HepG2 (cell line): ENCODE data around the gene OR7G1. TPM values are rescaled to one million over a fixed set of nuclear protein-coding genes. Genes with fewer than 3 reads are reported as not detected.
A peak's percentile ranks its signal among the peaks of the same experiment; 100 is the strongest.

Source experiments
- FIP1L1 ChIP-seq: fragments of 200-400 bp; formaldehyde crosslinking; IDR thresholded peaks from 2 replicates; pipeline ENCODE4 v1.6.1; 2018; ENCODE audit warnings: low read depth, mild to moderate bottlenecking, low read length, moderate library complexity, borderline replicate concordance; ENCODE audit not compliant: insufficient read depth
- HNRNPK ChIP-seq: fragments of 200-400 bp; formaldehyde crosslinking; IDR thresholded peaks from 2 replicates; pipeline ENCODE4 v1.6.1; 2018; ENCODE audit warnings: low read length, low read depth, moderate library complexity, mild to moderate bottlenecking; ENCODE audit not compliant: poor library complexity, severe bottlenecking
- ZNF224 ChIP-seq: sonication (generic); formaldehyde crosslinking; IDR thresholded peaks from 2 replicates; pipeline ENCODE4 v1.5.0; 2020; ENCODE audit warnings: mild to moderate bottlenecking, missing genetic modification reagents
- ZNF274 ChIP-seq: sonication (generic); formaldehyde crosslinking; IDR thresholded peaks from 2 replicates; pipeline ENCODE4 v1.5.1; 2020; ENCODE audit warnings: mild to moderate bottlenecking, missing genetic modification reagents
- ZNF546 ChIP-seq: sonication (generic); formaldehyde crosslinking; conservative IDR thresholded peaks from 2 replicates; pipeline ENCODE4 v1.8.1; 2023; ENCODE audit warnings: mild to moderate bottlenecking, missing genetic modification reagents
- ZNF562 ChIP-seq: sonication (generic); formaldehyde crosslinking; IDR thresholded peaks from 2 replicates; pipeline ENCODE4 v1.8.0; 2022; ENCODE audit warnings: missing genetic modification reagents, borderline replicate concordance
- polyA plus RNA-seq, 8 experiments: library from polyadenylated mRNA; depleted of rRNA in 3 of 8; stranded (reverse) in 7 of 8; unstranded in 1 of 8; fragments of >200 nt; fragmentation: Illumina TruSeq in 4 of 8; extraction: Trizol in 4 of 8; gene quantifications; 2 replicates each; pipeline versions ENCODE4 v1.2.1 to v1.2.3, GENCODE V29; 2011 to 2016; ENCODE audit warnings: low read depth in 4 of 8, missing spikeins in 1 of 8, mixed read lengths in 1 of 8; ENCODE audit not compliant: insufficient read depth in 1 of 8
- total RNA-seq, 5 experiments: library from RNA; depleted of rRNA; stranded (reverse); fragments of >200 nt; fragmentation: Illumina TruSeq; extraction: Trizol; gene quantifications; 2 replicates each; pipeline ENCODE4 v1.2.3, GENCODE V29; 2016; ENCODE audit warnings: low read depth in 1 of 5
- TF ChIP-seq, protein P1 (sequence below), 2 experiments: fragments of 450-650 bp in 1 of 2; sonication (generic) in 1 of 2; formaldehyde crosslinking in 1 of 2; IDR thresholded peaks; 2 replicates each; pipeline versions ENCODE4 v1.6.1 to v1.8.0; 2016 to 2022; ENCODE audit warnings: antibody characterized with exemption in 1 of 2, mild to moderate bottlenecking in 1 of 2, missing genetic modification reagents in 1 of 2
- TF ChIP-seq, protein P2 (sequence below): IDR thresholded peaks from 2 replicates; pipeline ENCODE4 v1.6.1; 2016; ENCODE audit warnings: control low read depth
- TF ChIP-seq, protein P3 (sequence below): sonication (generic); formaldehyde crosslinking; IDR thresholded peaks from 2 replicates; pipeline ENCODE4 v1.4.0; 2020; ENCODE audit warnings: missing genetic modification reagents
- TF ChIP-seq, protein P4 (sequence below): sonication (generic); formaldehyde crosslinking; IDR thresholded peaks from 2 replicates; pipeline ENCODE4 v1.4.0; 2020; ENCODE audit warnings: missing genetic modification reagents

OR7G1 gene
- total and polyA plus RNA-seq, 2 of the 13 experiments (the other 11 are each of a cell fraction or from before 2014, with no cell fraction given), result not detected

DNA sequence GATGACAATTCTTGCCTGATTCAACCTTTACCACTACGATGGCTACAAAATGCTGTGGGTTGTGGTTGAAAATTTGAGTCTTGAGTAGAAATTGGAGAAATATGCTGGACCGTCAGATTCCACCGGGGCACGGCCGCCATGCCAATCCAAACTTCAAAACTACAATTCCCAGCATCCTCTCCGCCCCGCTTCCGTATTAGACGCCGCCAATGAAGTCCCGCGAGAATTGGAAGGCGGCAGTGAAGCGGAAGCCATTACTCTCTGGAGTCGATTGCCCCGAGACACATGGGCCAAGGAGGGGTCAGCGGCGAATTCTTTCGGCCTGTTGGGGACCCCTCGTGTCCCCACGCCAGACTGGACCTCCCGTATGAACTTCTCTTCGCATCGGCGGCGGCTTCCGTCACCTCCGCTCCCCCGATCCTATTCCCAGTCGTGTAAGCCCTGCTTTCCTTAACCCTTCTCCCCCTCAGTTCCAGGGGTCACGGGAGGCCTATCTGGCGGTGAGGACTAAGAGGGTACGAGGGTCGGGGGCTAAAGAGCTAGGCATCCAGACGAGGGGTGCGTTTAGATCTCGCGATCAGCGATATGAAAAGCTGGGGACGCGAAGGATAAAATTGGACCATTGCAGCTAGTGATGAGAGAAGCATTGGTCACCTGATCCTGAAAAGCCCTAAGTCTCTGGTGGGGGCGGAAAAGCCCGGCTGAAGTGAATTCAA lies 24.8 kb upstream of the OR7G1 start, which contains the start of gene ZNF317 (continued):
- TF ChIP-seq, protein P1, sequence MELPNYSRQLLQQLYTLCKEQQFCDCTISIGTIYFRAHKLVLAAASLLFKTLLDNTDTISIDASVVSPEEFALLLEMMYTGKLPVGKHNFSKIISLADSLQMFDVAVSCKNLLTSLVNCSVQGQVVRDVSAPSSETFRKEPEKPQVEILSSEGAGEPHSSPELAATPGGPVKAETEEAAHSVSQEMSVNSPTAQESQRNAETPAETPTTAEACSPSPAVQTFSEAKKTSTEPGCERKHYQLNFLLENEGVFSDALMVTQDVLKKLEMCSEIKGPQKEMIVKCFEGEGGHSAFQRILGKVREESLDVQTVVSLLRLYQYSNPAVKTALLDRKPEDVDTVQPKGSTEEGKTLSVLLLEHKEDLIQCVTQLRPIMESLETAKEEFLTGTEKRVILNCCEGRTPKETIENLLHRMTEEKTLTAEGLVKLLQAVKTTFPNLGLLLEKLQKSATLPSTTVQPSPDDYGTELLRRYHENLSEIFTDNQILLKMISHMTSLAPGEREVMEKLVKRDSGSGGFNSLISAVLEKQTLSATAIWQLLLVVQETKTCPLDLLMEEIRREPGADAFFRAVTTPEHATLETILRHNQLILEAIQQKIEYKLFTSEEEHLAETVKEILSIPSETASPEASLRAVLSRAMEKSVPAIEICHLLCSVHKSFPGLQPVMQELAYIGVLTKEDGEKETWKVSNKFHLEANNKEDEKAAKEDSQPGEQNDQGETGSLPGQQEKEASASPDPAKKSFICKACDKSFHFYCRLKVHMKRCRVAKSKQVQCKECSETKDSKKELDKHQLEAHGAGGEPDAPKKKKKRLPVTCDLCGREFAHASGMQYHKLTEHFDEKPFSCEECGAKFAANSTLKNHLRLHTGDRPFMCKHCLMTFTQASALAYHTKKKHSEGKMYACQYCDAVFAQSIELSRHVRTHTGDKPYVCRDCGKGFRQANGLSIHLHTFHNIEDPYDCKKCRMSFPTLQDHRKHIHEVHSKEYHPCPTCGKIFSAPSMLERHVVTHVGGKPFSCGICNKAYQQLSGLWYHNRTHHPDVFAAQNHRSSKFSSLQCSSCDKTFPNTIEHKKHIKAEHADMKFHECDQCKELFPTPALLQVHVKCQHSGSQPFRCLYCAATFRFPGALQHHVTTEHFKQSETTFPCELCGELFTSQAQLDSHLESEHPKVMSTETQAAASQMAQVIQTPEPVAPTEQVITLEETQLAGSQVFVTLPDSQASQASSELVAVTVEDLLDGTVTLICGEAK (IDR thresholded peaks at IDR 0.05), result no peak
- TF ChIP-seq, protein P1 (CRISPR knock-in tag; IDR thresholded peaks at IDR 0.05), result 0 out of 2 replicates have a peak, but pooled peaks have one; percentile 23
- TF ChIP-seq, protein P2, sequence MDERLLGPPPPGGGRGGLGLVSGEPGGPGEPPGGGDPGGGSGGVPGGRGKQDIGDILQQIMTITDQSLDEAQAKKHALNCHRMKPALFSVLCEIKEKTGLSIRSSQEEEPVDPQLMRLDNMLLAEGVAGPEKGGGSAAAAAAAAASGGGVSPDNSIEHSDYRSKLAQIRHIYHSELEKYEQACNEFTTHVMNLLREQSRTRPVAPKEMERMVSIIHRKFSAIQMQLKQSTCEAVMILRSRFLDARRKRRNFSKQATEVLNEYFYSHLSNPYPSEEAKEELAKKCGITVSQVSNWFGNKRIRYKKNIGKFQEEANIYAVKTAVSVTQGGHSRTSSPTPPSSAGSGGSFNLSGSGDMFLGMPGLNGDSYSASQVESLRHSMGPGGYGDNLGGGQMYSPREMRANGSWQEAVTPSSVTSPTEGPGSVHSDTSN (CRISPR knock-in tag), result no peak
- TF ChIP-seq, protein P3, sequence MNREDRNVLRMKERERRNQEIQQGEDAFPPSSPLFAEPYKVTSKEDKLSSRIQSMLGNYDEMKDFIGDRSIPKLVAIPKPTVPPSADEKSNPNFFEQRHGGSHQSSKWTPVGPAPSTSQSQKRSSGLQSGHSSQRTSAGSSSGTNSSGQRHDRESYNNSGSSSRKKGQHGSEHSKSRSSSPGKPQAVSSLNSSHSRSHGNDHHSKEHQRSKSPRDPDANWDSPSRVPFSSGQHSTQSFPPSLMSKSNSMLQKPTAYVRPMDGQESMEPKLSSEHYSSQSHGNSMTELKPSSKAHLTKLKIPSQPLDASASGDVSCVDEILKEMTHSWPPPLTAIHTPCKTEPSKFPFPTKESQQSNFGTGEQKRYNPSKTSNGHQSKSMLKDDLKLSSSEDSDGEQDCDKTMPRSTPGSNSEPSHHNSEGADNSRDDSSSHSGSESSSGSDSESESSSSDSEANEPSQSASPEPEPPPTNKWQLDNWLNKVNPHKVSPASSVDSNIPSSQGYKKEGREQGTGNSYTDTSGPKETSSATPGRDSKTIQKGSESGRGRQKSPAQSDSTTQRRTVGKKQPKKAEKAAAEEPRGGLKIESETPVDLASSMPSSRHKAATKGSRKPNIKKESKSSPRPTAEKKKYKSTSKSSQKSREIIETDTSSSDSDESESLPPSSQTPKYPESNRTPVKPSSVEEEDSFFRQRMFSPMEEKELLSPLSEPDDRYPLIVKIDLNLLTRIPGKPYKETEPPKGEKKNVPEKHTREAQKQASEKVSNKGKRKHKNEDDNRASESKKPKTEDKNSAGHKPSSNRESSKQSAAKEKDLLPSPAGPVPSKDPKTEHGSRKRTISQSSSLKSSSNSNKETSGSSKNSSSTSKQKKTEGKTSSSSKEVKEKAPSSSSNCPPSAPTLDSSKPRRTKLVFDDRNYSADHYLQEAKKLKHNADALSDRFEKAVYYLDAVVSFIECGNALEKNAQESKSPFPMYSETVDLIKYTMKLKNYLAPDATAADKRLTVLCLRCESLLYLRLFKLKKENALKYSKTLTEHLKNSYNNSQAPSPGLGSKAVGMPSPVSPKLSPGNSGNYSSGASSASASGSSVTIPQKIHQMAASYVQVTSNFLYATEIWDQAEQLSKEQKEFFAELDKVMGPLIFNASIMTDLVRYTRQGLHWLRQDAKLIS, result no peak
- TF ChIP-seq ZNF224 (CRISPR knock-in tag), result no peak
- TF ChIP-seq ZNF562 (CRISPR knock-in tag), result no peak
- TF ChIP-seq, protein P4, sequence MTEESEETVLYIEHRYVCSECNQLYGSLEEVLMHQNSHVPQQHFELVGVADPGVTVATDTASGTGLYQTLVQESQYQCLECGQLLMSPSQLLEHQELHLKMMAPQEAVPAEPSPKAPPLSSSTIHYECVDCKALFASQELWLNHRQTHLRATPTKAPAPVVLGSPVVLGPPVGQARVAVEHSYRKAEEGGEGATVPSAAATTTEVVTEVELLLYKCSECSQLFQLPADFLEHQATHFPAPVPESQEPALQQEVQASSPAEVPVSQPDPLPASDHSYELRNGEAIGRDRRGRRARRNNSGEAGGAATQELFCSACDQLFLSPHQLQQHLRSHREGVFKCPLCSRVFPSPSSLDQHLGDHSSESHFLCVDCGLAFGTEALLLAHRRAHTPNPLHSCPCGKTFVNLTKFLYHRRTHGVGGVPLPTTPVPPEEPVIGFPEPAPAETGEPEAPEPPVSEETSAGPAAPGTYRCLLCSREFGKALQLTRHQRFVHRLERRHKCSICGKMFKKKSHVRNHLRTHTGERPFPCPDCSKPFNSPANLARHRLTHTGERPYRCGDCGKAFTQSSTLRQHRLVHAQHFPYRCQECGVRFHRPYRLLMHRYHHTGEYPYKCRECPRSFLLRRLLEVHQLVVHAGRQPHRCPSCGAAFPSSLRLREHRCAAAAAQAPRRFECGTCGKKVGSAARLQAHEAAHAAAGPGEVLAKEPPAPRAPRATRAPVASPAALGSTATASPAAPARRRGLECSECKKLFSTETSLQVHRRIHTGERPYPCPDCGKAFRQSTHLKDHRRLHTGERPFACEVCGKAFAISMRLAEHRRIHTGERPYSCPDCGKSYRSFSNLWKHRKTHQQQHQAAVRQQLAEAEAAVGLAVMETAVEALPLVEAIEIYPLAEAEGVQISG, result peak; percentile 91
- TF ChIP-seq ZNF274, result peak; percentile 67; the same call in 1 of the 2 replicates
- no peak for TF ChIP-seq FIP1L1
- no peak for TF ChIP-seq HNRNPK
- peak; percentile 68; the same call in 1 of the 2 replicates for TF ChIP-seq ZNF546 (CRISPR knock-in tag)
